ENCODE data around the gene RPLP1.

RPLP1 gene

DNA sequence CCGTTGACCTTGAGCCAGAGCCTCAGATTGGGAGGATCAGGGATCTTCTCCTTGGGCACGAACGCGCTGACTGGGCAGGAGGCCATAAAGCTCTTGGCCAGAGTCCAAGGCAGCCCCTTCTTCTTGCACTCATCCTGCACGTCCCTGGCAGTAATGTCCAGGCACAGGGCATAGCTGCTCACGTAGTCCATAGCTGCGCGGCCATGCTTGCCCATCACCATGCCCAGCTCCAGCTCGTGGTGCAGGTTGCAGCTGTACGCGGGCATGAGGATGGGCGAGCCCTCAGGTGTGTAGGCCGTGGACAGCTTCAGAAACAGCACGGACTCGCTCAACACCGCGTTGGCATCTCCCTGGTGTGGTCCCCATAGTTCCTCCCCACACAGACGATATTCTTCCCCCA, 17.9 kb upstream of the RPLP1 start:
- TF ChIP-seq, protein P1, sequence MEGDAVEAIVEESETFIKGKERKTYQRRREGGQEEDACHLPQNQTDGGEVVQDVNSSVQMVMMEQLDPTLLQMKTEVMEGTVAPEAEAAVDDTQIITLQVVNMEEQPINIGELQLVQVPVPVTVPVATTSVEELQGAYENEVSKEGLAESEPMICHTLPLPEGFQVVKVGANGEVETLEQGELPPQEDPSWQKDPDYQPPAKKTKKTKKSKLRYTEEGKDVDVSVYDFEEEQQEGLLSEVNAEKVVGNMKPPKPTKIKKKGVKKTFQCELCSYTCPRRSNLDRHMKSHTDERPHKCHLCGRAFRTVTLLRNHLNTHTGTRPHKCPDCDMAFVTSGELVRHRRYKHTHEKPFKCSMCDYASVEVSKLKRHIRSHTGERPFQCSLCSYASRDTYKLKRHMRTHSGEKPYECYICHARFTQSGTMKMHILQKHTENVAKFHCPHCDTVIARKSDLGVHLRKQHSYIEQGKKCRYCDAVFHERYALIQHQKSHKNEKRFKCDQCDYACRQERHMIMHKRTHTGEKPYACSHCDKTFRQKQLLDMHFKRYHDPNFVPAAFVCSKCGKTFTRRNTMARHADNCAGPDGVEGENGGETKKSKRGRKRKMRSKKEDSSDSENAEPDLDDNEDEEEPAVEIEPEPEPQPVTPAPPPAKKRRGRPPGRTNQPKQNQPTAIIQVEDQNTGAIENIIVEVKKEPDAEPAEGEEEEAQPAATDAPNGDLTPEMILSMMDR (IDR thresholded peaks at IDR 0.05; ENCODE audit: control extremely low read depth, extremely low read depth, low read depth, missing control alignments) = no peak
- ChIA-PET POLR2A (interaction anchor here (1.1 kb wide), 1 partner anchor 19 kb away, joined by 7 read pairs; no protein-coding TSS in a partner anchor), CTCF (no interaction called here)
- no peak for DNase-seq (ENCODE audit: extremely low spot score)

DNA sequence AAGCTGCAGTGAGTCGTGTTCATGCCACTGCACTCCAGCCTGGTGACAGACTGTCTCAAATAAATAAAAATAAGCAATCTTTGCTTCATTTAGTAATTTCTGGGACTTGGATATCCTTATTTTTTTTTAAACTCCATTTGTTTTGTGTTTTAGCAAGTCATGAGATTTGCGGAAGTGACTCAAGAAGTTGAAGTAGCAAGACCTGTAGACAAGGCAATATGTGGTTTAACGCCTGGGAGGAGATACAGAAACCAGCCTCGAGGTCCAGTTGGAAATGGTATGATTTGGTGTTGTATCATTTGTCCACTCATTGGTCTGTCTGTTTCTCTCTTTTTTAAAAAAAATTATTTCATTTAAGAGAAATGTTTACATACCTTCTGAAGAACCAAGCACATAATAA, 16.6 kb upstream of the RPLP1 start:
- POLR2A ChIA-PET = interaction anchor here (0.5 kb wide), 1 partner anchor 16 kb away, joined by 3 read pairs; no protein-coding TSS in a partner anchor
- CTCF ChIA-PET = interaction anchor here (1.7 to 2.4 kb wide), 2 partner anchors 8 to 27 kb away, joined by 5 to 9 read pairs; no protein-coding TSS in a partner anchor
- TF ChIP-seq, protein P1 (IDR thresholded peaks at IDR 0.05; ENCODE audit: control extremely low read depth, extremely low read depth, low read depth, missing control alignments) = no peak
- DNase-seq (ENCODE audit: extremely low spot score) = no peak

DNA sequence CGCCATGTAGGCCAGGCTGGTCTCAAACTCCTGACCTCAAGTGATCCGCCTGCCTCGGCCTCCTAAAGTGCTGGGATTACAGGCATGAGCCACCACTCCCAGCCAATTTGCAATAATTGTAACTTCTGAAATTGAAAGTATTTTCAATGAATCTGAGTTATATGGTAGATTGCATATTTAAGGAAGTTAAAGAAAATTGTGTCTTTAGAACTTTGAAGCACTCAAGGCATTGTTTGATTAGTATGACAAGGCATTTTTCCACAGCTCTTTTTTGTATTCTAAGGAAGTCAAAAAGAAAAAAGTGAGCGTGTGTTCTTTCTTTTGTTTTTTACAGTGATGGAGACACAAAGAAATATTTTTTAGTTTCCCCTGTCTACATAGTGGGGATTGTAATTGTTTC, 15.7 kb upstream of the RPLP1 start:
- ChIA-PET POLR2A (interaction anchor here (2.1 kb wide), 1 partner anchor 15 kb away, joined by 10 read pairs; the partner anchor contains the start of gene RPLP1), CTCF (interaction anchor here (1.7 to 2.4 kb wide), 2 partner anchors 9 to 26 kb away, joined by 5 to 9 read pairs; no protein-coding TSS in a partner anchor)
- TF ChIP-seq, protein P1 (IDR thresholded peaks at IDR 0.05; ENCODE audit: control extremely low read depth, extremely low read depth, low read depth, missing control alignments) = no peak
- DNase-seq (ENCODE audit: extremely low spot score) = no peak

DNA sequence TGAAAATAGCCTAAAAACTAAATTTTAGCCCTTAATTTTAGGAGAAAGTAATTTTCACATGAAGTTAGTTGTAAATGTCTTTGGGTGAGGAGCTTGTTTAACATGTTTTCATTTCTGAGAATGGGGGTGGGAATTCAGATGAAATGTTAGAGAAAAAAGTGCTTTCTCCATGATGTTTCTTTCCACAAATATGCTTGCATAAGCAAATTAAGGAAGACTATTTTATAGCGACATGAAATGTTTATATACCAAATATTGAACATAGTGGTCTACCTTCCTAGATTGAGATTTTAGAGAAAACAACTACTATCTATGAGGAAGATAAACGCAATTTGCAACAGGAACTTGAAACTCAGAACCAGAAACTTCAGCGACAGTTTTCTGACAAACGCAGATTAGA, 13.0 kb upstream of the RPLP1 start:
- no peak for DNase-seq (ENCODE audit: extremely low spot score)
- POLR2A ChIA-PET = no interaction called here
- CTCF ChIA-PET = interaction anchor here (0.7 to 1.8 kb wide), 3 partner anchors 10 to 24 kb away, joined by 3 to 10 read pairs (median 6); partner anchors contain the start of gene RPLP1
- TF ChIP-seq, protein P1 (IDR thresholded peaks at IDR 0.05; ENCODE audit: control extremely low read depth, extremely low read depth, low read depth, missing control alignments) = no peak

DNA sequence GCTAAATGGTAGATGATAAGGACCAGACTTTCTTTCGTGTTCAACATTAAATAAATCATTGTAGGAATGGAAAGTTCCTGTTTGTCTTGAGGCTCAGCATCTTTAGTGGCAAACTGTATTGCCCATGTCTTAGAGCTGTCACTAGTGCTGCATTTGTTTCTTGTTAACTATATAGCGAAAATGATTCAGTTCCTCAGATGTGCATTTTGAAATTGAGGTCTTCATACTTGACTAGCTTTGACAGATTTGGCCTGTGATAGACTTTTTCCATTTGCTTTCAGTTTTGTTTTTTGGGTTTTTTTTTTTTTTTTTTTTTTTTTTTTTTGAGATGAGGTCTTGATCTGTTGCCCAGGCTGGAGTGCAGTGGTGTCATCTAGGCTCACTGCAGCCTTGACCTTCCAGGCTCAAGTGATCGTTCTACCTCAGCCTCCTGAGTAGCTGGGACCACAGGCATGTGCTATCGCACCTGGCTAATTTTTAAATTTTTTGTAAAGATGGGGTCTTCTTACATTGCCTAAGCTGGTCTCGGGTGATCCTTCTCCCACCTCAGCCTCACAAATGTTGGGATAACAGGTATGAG, 9.5 kb upstream of the RPLP1 start:
- TF ChIP-seq, protein P1 (IDR thresholded peaks at IDR 0.05; ENCODE audit: control extremely low read depth, extremely low read depth, low read depth, missing control alignments) = no peak
- DNase-seq (ENCODE audit: extremely low spot score) = peak; percentile 40
- CTCF ChIA-PET = interaction anchor here (0.9 to 2.3 kb wide), 2 partner anchors 9 to 19 kb away, joined by 3 to 5 read pairs; no protein-coding TSS in a partner anchor
- POLR2A ChIA-PET = interaction anchor here (0.6 to 1.6 kb wide), 3 partner anchors 9 to 19 kb away, joined by 5 to 6 read pairs (median 6); partner anchors contain the start of gene RPLP1

DNA sequence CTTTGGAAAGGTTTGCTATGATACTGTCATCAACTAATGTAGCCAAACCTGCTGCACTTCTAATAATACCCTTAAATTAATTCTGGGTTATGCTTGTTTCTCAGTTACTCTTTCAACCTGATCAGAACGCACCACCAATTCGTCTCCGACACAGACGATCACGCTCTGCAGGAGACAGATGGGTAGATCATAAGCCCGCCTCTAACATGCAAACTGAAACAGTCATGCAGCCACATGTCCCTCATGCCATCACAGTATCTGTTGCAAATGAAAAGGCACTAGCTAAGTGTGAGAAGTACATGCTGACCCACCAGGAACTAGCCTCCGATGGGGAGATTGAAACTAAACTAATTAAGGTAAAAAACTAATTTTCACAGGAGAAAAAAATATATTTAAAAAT, 7.9 kb upstream of the RPLP1 start:
- CTCF ChIA-PET = interaction anchor here (1.3 kb wide), 1 partner anchor 18 kb away, joined by 4 read pairs; no protein-coding TSS in a partner anchor
- TF ChIP-seq, protein P1 (IDR thresholded peaks at IDR 0.05; ENCODE audit: control extremely low read depth, extremely low read depth, low read depth, missing control alignments) = no peak
- POLR2A ChIA-PET = no interaction called here
- no peak for DNase-seq (ENCODE audit: extremely low spot score)
